HepG2 (cell line): Measurements from ENCODE around the gene SUPT20HL2. TPM values are rescaled to one million over a fixed set of nuclear protein-coding genes. Genes with fewer than 3 reads are reported as not detected.

ENCODE experiments used
- ATAC-seq: fragments of 200-7000 bp; cut with Tn5 transposase; 3 replicates; pipeline ENCODE4 v1.9.1; 2020; ENCODE audit warnings: mild to moderate bottlenecking, moderate library complexity
- BruUV-seq: library from RNA; stranded (reverse); fragments of 400-500 nt; replicated peaks from 2 replicates; lab custom pipeline; 2021; lab: Mats Ljungman, UMichigan
- CTCF ChIA-PET: fragments of 300-600 bp; formaldehyde crosslinking; extraction: SDS; loops from one replicate; lab custom pipeline; 2021; ENCODE audit warnings: low total read pairs, inconsistent platforms, low intra/inter-chr PET ratio; lab: Yijun Ruan, JAX
- POLR2A ChIA-PET: fragments of 350-600 bp; sonication (Branson Sonifier 250); formaldehyde crosslinking; loops from one replicate; lab custom pipeline; 2020; ENCODE audit warnings: antibody characterized with exemption, inconsistent platforms; lab: Yijun Ruan, JAX
- DNase-seq: peaks from one replicate; pipeline ENCODE4 v3.0.0-alpha.2; 2015; ENCODE audit warnings: low spot score
- FAIRE-seq: peaks from 3 replicates; lab custom pipeline; 2011; peaks lifted over from hg19 to GRCh38; lab: Jason Lieb, UNC
- H2AFZ ChIP-seq: one replicate; pipeline ENCODE4 v1.6.1; 2011; ENCODE audit warnings: low read length, inconsistent platforms
- H3K27ac ChIP-seq: fragments of 300-600 bp; 3 replicates; pipeline ENCODE4 v1.8.0; 2011; ENCODE audit warnings: mixed run types, mild to moderate bottlenecking, mixed read lengths, low read length, inconsistent platforms; ENCODE audit not compliant: insufficient read depth; ENCODE audit errors: extremely low read length
- H3K27me3 ChIP-seq, 2 experiments: fragments of 200-600 bp in 1 of 2; 2 replicates in 1 of 2; 3 replicates in 1 of 2; pipeline versions ENCODE4 v1.6.0 to v1.8.0; 2011; ENCODE audit warnings: low read length in 2 of 2, mild to moderate bottlenecking in 2 of 2, moderate library complexity in 2 of 2, inconsistent platforms in 1 of 2; ENCODE audit not compliant: insufficient read depth in 2 of 2, control insufficient read depth in 1 of 2
- H3K36me3 ChIP-seq, 2 experiments: fragments of 200-600 bp in 1 of 2; replicated peaks in 1 of 2; 2 replicates in 1 of 2; 3 replicates in 1 of 2; pipeline versions ENCODE4 v1.5.1 to v1.8.0; 2011; ENCODE audit warnings: low read length in 2 of 2, inconsistent platforms in 1 of 2; ENCODE audit not compliant: insufficient read depth in 2 of 2, control insufficient read depth in 1 of 2
- H3K4me1 ChIP-seq: 2 replicates; pipeline ENCODE4 v1.5.1; 2012; ENCODE audit warnings: low read length, inconsistent platforms; ENCODE audit not compliant: insufficient read depth
- H3K4me2 ChIP-seq: 2 replicates; pipeline ENCODE4 v1.6.0; 2011; ENCODE audit warnings: low read depth, low read length, inconsistent platforms
- H3K4me3 ChIP-seq, 3 experiments: fragments of 200-600 bp in 1 of 3; sonication (generic), shearing (Covaris generic) in 1 of 3; replicated peaks in 1 of 3; 2 replicates each; pipeline ENCODE4 v1.5.1; 2011 to 2016; ENCODE audit warnings: low read length in 3 of 3, inconsistent platforms in 2 of 3, low read depth in 2 of 3, mild to moderate bottlenecking in 2 of 3, control low read depth in 1 of 3, mixed read lengths in 1 of 3; ENCODE audit not compliant: insufficient read depth in 1 of 3
- H3K79me2 ChIP-seq: one replicate; pipeline ENCODE4 v1.6.1; 2011; ENCODE audit warnings: low read length, inconsistent platforms; ENCODE audit not compliant: insufficient read depth
- H3K9ac ChIP-seq: 2 replicates; pipeline ENCODE4 v1.6.0; 2011; ENCODE audit warnings: mild to moderate bottlenecking, low read depth, low read length, inconsistent platforms; ENCODE audit not compliant: insufficient read depth
- H3K9me3 ChIP-seq: 2 replicates; pipeline ENCODE4 v1.5.1; 2012; ENCODE audit warnings: mild to moderate bottlenecking, low read length
- H4K20me1 ChIP-seq: 2 replicates; pipeline ENCODE4 v1.6.0; 2011; ENCODE audit warnings: inconsistent platforms, mild to moderate bottlenecking, low read length, moderate library complexity; ENCODE audit not compliant: insufficient read depth
- ATF7-NPFF ChIP-seq: sonication (generic); formaldehyde crosslinking; IDR thresholded peaks from 2 replicates; pipeline ENCODE4 v1.8.1; 2023; ENCODE audit warnings: mild to moderate bottlenecking, low read depth, missing genetic modification reagents, moderate library complexity
- CEBPB ChIP-seq: IDR thresholded peaks from 2 replicates; pipeline ENCODE4 v1.6.1; 2011; ENCODE audit warnings: low read depth, low read length, improper control_type of control experiment, borderline replicate concordance
- EHMT2 ChIP-seq: fragments of 200-600 bp; sonication (generic); IDR thresholded peaks from 2 replicates; pipeline ENCODE4 v1.7.0; 2017; ENCODE audit warnings: antibody characterized with exemption, low read depth, low read length, borderline replicate concordance
- ELF3 ChIP-seq: IDR thresholded peaks from 2 replicates; pipeline ENCODE4 v1.6.1; 2016; ENCODE audit warnings: missing genetic modification reagents, missing compliant biosample characterization
- MIER3 ChIP-seq: IDR thresholded peaks from 2 replicates; pipeline ENCODE4 v1.6.1; 2016; ENCODE audit warnings: missing compliant biosample characterization, borderline replicate concordance
- NAIF1 ChIP-seq: sonication (generic); formaldehyde crosslinking; IDR thresholded peaks from 2 replicates; pipeline ENCODE4 v1.5.0; 2020; ENCODE audit warnings: mild to moderate bottlenecking, missing genetic modification reagents, borderline replicate concordance
- U2AF1 ChIP-seq: fragments of 200-400 bp; formaldehyde crosslinking; optimal IDR thresholded peaks from 2 replicates; pipeline ENCODE3; 2017; ENCODE audit warnings: mild to moderate bottlenecking, low read depth, low read length
- ZBTB3 ChIP-seq: sonication (generic); formaldehyde crosslinking; IDR thresholded peaks from 2 replicates; pipeline ENCODE4 v1.4.0; 2020; ENCODE audit warnings: low read depth, mild to moderate bottlenecking, moderate library complexity, missing genetic modification reagents, borderline replicate concordance
- ZBTB7B ChIP-seq: sonication (generic); formaldehyde crosslinking; IDR thresholded peaks from 2 replicates; pipeline ENCODE4 v1.4.0; 2020; ENCODE audit warnings: missing genetic modification reagents
- ZNF543 ChIP-seq: sonication (generic); formaldehyde crosslinking; IDR thresholded peaks from 2 replicates; pipeline ENCODE4 v1.4.0; 2020; ENCODE audit warnings: mild to moderate bottlenecking, missing genetic modification reagents
- ZNF550 ChIP-seq: sonication (generic); formaldehyde crosslinking; IDR thresholded peaks from 2 replicates; pipeline ENCODE4 v1.4.0; 2020; ENCODE audit warnings: mild to moderate bottlenecking, missing genetic modification reagents, borderline replicate concordance
- ZNF598 ChIP-seq: sonication (generic); formaldehyde crosslinking; IDR thresholded peaks from 2 replicates; pipeline ENCODE4 v1.5.1; 2020; ENCODE audit warnings: mild to moderate bottlenecking, missing genetic modification reagents, borderline replicate concordance
- ZNF674 ChIP-seq: sonication (generic); formaldehyde crosslinking; IDR thresholded peaks from 2 replicates; pipeline ENCODE4 v1.5.0; 2020; ENCODE audit warnings: low read depth, mild to moderate bottlenecking, missing genetic modification reagents
- ZNF678 ChIP-seq: sonication (generic); formaldehyde crosslinking; IDR thresholded peaks from 2 replicates; pipeline ENCODE4 v1.4.0; 2020; ENCODE audit warnings: mild to moderate bottlenecking, missing genetic modification reagents
- ZNF703 ChIP-seq: sonication (generic); formaldehyde crosslinking; IDR thresholded peaks from 2 replicates; pipeline ENCODE4 v1.5.1; 2020; ENCODE audit warnings: missing genetic modification reagents, mild to moderate bottlenecking, moderate library complexity, borderline replicate concordance
- WGBS: methylation state at CpG from one replicate; pipeline ENCODE4 v1.1.6; 2017; ENCODE audit warnings: low lambda C conversion rate; 5-methylcytosine and 5-hydroxymethylcytosine counted together
- in situ Hi-C: cut with HindIII; loops from 2 replicates; pipeline ENCODE4 v1.10.0; 2017; ENCODE audit warnings: low pct_unique_long_range_greater_than_20kb; ENCODE audit not compliant: extremely low pct_ligation_motif_present
- intact Hi-C: fragments of 100-400 bp; cut with micrococcal nuclease; formaldehyde crosslinking; loops from one replicate; pipeline ENCODE4 v1.10.0; 2022; ENCODE audit not compliant: unreplicated experiment
- polyA plus RNA-seq, 8 experiments: library from polyadenylated mRNA; depleted of rRNA in 3 of 8; stranded (reverse) in 7 of 8; unstranded in 1 of 8; fragments of >200 nt; fragmentation: Illumina TruSeq in 4 of 8; extraction: Trizol in 4 of 8; gene quantifications; 2 replicates each; pipeline versions ENCODE4 v1.2.1 to v1.2.3, GENCODE V29; 2011 to 2016; ENCODE audit warnings: low read depth in 4 of 8, missing spikeins in 1 of 8, mixed read lengths in 1 of 8; ENCODE audit not compliant: insufficient read depth in 1 of 8
- total RNA-seq, 5 experiments: library from RNA; depleted of rRNA; stranded (reverse); fragments of >200 nt; fragmentation: Illumina TruSeq; extraction: Trizol; gene quantifications; 2 replicates each; pipeline ENCODE4 v1.2.3, GENCODE V29; 2016; ENCODE audit warnings: low read depth in 1 of 5
- TF ChIP-seq, protein P1 (sequence below): sonication (generic); formaldehyde crosslinking; IDR thresholded peaks from 2 replicates; pipeline ENCODE4 v1.4.0; 2020; ENCODE audit warnings: missing genetic modification reagents
- TF ChIP-seq, protein P2 (sequence below): sonication (generic); formaldehyde crosslinking; IDR thresholded peaks from 2 replicates; pipeline ENCODE4 v1.5.1; 2020; ENCODE audit warnings: mild to moderate bottlenecking, missing genetic modification reagents

SUPT20HL2 gene
- total and polyA plus RNA-seq, 2 of the 13 experiments (the other 11 are each of a cell fraction or from before 2014, with no cell fraction given) = not detected

DNA sequence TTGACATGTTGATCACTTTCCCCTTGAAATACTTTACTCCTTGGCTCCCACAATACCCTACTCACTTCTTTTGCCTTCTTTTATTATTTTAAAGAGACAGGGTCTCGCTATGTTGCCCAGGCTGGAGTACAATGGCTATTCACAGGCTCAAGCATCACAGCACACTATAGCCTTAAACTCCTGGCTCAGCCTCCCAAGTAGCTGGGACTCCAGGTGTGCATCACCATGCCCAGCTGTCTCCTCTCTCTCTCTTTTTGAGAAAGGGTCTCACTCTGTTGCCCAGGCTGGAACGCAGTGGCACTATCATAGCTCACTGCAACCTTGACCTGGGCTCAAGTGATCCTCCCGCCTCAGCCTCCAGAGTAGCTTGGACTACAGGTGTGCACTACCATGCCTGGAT lies 51.6 kb downstream of the SUPT20HL2 start:
- H3K27ac ChIP-seq = no peak overlapping the region
- FAIRE-seq = no peak
- ChIA-PET CTCF (no interaction called here), POLR2A (no interaction called here)
- no peaks in the 10 kb centered on the region for H3K36me3 ChIP-seq
- H3K4me1 ChIP-seq = peaks cover 16% of the 10 kb centered on the region; the same call in 1 of the 2 replicates
- no peak overlapping the region for H3K4me3 ChIP-seq
- no TSS peak for BruUV-seq
- ATAC-seq = no peak
- no peaks in the 10 kb centered on the region for H4K20me1 ChIP-seq
- H2AFZ ChIP-seq = no peak overlapping the region
- H3K79me2 ChIP-seq = no peaks in the 10 kb centered on the region
- 69% methylated on average over 2 of the region's 3 CpGs for WGBS
- intact Hi-C loops = no loop called here
- no peak for DNase-seq
- no peaks in the 10 kb centered on the region for H3K9me3 ChIP-seq
- in situ Hi-C loops = no loop called here
- no peak overlapping the region for H3K4me2 ChIP-seq
- no peak overlapping the region for H3K9ac ChIP-seq
- no peaks in the 10 kb centered on the region for H3K27me3 ChIP-seq
- TF ChIP-seq ZNF550 (no peak), ELF3 (CRISPR knock-in tag) (no peak), ZNF703 (CRISPR knock-in tag) (no peak), ZNF598 (CRISPR knock-in tag) (no peak), NAIF1 (CRISPR knock-in tag) (no peak), CEBPB (no peak), U2AF1 (no peak), EHMT2 (no peak), ZNF674 (CRISPR knock-in tag) (no peak), ZBTB7B (no peak), ZNF678 (CRISPR knock-in tag) (no peak), ZNF543 (CRISPR knock-in tag) (no peak), ATF7-NPFF (CRISPR knock-in tag) (no peak), ZBTB3 (CRISPR knock-in tag) (no peak), MIER3 (CRISPR knock-in tag) (no peak)
- TF ChIP-seq, protein P1, sequence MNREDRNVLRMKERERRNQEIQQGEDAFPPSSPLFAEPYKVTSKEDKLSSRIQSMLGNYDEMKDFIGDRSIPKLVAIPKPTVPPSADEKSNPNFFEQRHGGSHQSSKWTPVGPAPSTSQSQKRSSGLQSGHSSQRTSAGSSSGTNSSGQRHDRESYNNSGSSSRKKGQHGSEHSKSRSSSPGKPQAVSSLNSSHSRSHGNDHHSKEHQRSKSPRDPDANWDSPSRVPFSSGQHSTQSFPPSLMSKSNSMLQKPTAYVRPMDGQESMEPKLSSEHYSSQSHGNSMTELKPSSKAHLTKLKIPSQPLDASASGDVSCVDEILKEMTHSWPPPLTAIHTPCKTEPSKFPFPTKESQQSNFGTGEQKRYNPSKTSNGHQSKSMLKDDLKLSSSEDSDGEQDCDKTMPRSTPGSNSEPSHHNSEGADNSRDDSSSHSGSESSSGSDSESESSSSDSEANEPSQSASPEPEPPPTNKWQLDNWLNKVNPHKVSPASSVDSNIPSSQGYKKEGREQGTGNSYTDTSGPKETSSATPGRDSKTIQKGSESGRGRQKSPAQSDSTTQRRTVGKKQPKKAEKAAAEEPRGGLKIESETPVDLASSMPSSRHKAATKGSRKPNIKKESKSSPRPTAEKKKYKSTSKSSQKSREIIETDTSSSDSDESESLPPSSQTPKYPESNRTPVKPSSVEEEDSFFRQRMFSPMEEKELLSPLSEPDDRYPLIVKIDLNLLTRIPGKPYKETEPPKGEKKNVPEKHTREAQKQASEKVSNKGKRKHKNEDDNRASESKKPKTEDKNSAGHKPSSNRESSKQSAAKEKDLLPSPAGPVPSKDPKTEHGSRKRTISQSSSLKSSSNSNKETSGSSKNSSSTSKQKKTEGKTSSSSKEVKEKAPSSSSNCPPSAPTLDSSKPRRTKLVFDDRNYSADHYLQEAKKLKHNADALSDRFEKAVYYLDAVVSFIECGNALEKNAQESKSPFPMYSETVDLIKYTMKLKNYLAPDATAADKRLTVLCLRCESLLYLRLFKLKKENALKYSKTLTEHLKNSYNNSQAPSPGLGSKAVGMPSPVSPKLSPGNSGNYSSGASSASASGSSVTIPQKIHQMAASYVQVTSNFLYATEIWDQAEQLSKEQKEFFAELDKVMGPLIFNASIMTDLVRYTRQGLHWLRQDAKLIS (CRISPR knock-in tag) = no peak
- TF ChIP-seq, protein P2, sequence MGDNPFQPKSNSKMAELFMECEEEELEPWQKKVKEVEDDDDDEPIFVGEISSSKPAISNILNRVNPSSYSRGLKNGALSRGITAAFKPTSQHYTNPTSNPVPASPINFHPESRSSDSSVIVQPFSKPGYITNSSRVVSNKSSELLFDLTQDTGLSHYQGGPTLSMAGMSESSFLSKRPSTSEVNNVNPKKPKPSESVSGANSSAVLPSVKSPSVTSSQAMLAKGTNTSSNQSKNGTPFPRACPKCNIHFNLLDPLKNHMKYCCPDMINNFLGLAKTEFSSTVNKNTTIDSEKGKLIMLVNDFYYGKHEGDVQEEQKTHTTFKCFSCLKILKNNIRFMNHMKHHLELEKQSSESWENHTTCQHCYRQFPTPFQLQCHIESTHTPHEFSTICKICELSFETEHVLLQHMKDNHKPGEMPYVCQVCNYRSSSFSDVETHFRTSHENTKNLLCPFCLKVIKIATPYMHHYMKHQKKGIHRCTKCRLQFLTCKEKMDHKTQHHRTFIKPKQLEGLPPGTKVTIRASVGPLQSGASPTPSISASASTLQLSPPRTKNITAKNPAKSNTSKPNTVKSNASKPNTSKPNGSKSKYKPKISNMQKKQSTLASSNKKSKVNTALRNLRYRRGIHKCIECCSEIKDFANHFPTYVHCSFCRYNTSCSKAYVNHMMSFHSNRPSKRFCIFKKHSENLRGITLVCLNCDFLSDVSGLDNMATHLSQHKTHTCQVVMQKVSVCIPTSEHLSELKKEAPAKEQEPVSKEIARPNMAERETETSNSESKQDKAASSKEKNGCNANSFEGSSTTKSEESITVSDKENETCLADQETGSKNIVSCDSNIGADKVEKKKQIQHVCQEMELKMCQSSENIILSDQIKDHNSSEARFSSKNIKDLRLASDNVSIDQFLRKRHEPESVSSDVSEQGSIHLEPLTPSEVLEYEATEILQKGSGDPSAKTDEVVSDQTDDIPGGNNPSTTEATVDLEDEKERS (CRISPR knock-in tag) = no peak
